ENCODE results near the gene TMED4.

- no peak for TF ChIP-seq EZH2phosphoT487 (conservative IDR thresholded peaks at IDR 0.05; ENCODE audit: low read length)
- TF ChIP-seq, protein P1, sequence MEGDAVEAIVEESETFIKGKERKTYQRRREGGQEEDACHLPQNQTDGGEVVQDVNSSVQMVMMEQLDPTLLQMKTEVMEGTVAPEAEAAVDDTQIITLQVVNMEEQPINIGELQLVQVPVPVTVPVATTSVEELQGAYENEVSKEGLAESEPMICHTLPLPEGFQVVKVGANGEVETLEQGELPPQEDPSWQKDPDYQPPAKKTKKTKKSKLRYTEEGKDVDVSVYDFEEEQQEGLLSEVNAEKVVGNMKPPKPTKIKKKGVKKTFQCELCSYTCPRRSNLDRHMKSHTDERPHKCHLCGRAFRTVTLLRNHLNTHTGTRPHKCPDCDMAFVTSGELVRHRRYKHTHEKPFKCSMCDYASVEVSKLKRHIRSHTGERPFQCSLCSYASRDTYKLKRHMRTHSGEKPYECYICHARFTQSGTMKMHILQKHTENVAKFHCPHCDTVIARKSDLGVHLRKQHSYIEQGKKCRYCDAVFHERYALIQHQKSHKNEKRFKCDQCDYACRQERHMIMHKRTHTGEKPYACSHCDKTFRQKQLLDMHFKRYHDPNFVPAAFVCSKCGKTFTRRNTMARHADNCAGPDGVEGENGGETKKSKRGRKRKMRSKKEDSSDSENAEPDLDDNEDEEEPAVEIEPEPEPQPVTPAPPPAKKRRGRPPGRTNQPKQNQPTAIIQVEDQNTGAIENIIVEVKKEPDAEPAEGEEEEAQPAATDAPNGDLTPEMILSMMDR (IDR thresholded peaks at IDR 0.05; ENCODE audit: insufficient read depth, low read length, poor library complexity, severe bottlenecking) = no peak
Measured at GRCh38 chr7:44607141-44608068, 25.4 kb upstream of the TMED4 start.
